Fibroblast of skin of scalp (primary cell): ENCODE measurements around the gene TRIM54.
"Not testable (repeated sequence)": the region's sequence is repeated elsewhere in the genome, so short reads cannot be mapped to it uniquely, and the experiment has no call there.

Source experiments
- DNase-seq: peaks from one replicate; pipeline ENCODE4 v3.0.0-alpha.2; 2013

Gene TRIM54

GRCh38 chr2:27313882-27314645 lies 31.8 kb downstream of the TRIM54 start:
- DNase-seq, result no peak

GRCh38 chr2:27314709-27315108 lies 32.5 kb downstream of the TRIM54 start:
- DNase-seq, result no peak

GRCh38 chr2:27315122-27315521 lies 32.9 kb downstream of the TRIM54 start:
- no peak for DNase-seq

- DNase-seq, result no peak
Measured at GRCh38 chr2:27316655-27317412, 34.6 kb downstream of the TRIM54 start.

GRCh38 chr2:27319839-27320238 lies 37.6 kb downstream of the TRIM54 start:
- not testable (repeated sequence) for DNase-seq

GRCh38 chr2:27320958-27321543 lies 38.8 kb downstream of the TRIM54 start:
- peak; percentile 94 for DNase-seq

GRCh38 chr2:27322301-27322765 lies 40.1 kb downstream of the TRIM54 start:
- no peak for DNase-seq

GRCh38 chr2:27322766-27323595 lies 40.8 kb downstream of the TRIM54 start, which contains the start of gene MPV17:
TSS of gene MPV17 (minus strand) at chr2:27323097. CDS start at chr2:27322517, 580 bp downstream.
- peak; percentile 90 for DNase-seq

GRCh38 chr2:27323596-27324285 lies 41.5 kb downstream of the TRIM54 start:
- no peak for DNase-seq

GRCh38 chr2:27324720-27325119 lies 42.5 kb downstream of the TRIM54 start:
- DNase-seq, result no peak

GRCh38 chr2:27335311-27335710 lies 53.1 kb downstream of the TRIM54 start:
- no peak for DNase-seq

- no peak for DNase-seq
Measured at GRCh38 chr2:27336173-27336572, 53.9 kb downstream of the TRIM54 start.

GRCh38 chr2:27347641-27348040 lies 65.4 kb downstream of the TRIM54 start:
- DNase-seq, result no peak

- DNase-seq, result no peak
Measured at GRCh38 chr2:27350106-27350693, 68.0 kb downstream of the TRIM54 start.

- DNase-seq, result no peak
Measured at GRCh38 chr2:27351802-27352598, 69.8 kb downstream of the TRIM54 start.

- DNase-seq, result not testable (repeated sequence)
Measured at GRCh38 chr2:27353386-27353761, 71.1 kb downstream of the TRIM54 start.

GRCh38 chr2:27353762-27354596 lies 71.8 kb downstream of the TRIM54 start:
- DNase-seq, result no peak

GRCh38 chr2:27354597-27354927 lies 72.3 kb downstream of the TRIM54 start:
- no peak for DNase-seq

GRCh38 chr2:27356056-27356381 lies 73.8 kb downstream of the TRIM54 start:
- DNase-seq, result peak; percentile 48
